ENCODE measurements around the gene AQP2.

DNA sequence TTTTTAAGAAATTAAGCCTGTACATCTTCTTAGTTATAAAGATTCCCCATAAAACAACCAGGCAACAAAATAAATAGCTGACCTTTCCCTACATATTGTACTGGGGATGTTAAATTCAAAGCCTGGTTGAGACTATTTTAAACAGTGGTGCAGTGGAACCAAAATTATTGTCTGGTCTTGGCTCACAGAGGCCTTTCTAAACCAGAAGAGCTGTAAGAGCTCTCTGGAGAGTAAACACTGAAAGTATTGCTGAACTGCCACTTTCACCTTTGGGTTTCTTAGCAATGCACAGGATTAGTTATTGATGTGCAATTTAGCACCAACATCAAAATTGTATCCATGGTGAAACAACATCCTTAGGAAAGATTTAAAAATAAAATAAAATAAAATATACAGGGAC is 54.2 kb downstream of the AQP2 start:
- TF ChIP-seq, protein P1, sequence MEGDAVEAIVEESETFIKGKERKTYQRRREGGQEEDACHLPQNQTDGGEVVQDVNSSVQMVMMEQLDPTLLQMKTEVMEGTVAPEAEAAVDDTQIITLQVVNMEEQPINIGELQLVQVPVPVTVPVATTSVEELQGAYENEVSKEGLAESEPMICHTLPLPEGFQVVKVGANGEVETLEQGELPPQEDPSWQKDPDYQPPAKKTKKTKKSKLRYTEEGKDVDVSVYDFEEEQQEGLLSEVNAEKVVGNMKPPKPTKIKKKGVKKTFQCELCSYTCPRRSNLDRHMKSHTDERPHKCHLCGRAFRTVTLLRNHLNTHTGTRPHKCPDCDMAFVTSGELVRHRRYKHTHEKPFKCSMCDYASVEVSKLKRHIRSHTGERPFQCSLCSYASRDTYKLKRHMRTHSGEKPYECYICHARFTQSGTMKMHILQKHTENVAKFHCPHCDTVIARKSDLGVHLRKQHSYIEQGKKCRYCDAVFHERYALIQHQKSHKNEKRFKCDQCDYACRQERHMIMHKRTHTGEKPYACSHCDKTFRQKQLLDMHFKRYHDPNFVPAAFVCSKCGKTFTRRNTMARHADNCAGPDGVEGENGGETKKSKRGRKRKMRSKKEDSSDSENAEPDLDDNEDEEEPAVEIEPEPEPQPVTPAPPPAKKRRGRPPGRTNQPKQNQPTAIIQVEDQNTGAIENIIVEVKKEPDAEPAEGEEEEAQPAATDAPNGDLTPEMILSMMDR (IDR thresholded peaks at IDR 0.05; ENCODE audit: low read depth, low read length, poor library complexity, severe bottlenecking) = no peak
- no peak for TF ChIP-seq EZH2phosphoT487 (IDR thresholded peaks at IDR 0.05; ENCODE audit: borderline replicate concordance, low read length)
